22Rv1 (cell line): ENCODE data around the gene IL23A.

Source experiments
- H3K27ac ChIP-seq: fragments of 450-650 bp; 2 replicates; pipeline ENCODE4 v1.5.1; 2017
- CTCF ChIP-seq: fragments of 450-650 bp; IDR thresholded peaks from 2 replicates; pipeline ENCODE4 v1.5.1; 2017; ENCODE audit warnings: mild to moderate bottlenecking
- ZFX ChIP-seq: fragments of 450-650 bp; IDR thresholded peaks from 2 replicates; pipeline ENCODE4 v1.6.1; 2017; ENCODE audit warnings: antibody characterized with exemption, borderline replicate concordance

Gene IL23A

DNA sequence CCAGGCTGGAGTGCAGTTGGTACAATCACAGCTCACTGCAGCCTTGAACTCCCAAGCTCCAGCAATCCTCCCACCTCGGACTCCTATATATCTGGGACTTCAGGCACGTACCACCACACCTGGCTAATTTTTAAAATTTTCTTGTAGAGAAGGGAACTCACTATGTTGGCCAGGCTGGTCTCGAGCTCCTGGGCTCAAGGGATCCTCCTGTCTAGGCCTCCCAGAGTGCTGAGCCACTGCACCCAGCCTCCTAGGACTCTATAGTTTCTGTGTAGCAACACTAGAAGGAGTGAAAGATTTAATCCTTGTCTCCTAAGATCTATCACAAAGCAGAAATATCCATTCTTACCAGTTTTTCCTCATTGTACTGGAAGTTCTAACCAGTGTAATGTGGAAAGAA is 28.3 kb downstream of the IL23A start:
- no peak for TF ChIP-seq CTCF
- TF ChIP-seq ZFX, result no peak
- no peak overlapping the region for H3K27ac ChIP-seq

DNA sequence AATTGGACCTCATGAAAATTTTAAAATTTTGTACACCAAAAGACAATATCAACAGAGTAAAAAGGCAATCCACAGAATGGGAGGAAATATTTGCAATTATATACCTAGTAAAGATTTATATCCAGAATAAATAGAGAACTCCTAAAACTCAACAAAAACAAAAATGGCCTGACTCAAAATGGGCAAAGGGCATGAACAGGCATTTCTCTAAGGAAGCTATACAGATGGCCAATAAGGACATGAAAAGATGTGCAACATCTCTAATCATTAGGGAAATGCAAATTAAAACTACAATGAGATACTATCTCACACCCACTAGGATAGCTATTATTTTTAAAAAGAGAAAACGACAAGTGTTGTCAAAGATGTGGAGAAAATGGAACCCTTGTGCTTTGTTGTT is 34.8 kb downstream of the IL23A start:
- TF ChIP-seq ZFX, result no peak
- H3K27ac ChIP-seq, result no peak overlapping the region

DNA sequence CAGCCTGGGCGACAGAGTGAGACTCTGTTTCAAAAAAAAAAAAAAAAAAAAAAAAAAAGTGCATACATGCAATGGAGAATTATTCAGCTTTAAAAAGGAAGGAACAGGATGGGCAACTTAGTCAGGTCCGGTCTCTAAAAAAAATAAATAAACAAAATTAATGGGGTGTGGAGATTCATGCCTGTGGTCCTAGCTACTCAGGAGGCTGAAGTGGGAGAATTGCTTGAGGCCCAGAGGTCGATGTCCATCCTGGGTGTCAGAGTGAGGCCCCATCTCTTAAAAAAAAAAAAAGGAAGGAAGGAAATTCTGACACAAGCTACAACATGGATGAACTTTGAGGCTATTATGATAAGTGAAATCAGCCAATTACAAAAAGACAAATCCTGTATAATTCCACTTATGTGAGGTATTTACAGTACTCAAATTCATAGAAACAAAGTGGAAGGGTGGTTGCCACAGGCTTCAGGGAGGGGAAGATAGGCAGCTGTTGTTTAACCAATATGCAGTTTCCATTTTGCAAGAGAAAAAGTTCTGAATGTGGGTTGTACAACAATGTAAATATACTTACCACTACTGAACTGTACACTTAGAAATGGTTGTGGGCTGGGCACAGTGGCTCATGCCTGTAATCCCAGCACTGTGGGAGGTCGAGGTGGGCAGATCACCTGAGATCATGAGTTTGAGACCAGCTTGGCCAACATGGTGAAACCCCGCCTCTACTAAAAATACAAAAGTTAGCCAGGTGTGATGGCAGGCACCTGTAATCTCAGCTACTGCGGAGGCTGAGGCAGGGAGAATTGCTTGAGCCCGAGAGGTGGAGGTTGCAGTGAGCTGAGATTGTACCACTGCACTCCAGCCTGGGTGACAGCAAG is 36.3 kb downstream of the IL23A start:
- no peak overlapping the region for H3K27ac ChIP-seq
- no peak for TF ChIP-seq CTCF
- no peak for TF ChIP-seq ZFX

GRCh38 chr12:56375598-56376434 is 37.1 kb downstream of the IL23A start:
- H3K27ac ChIP-seq, result no peak overlapping the region

GRCh38 chr12:56377310-56377988 is 38.8 kb downstream of the IL23A start:
- TF ChIP-seq ZFX (no peak), CTCF (no peak)
- H3K27ac ChIP-seq, result no peak overlapping the region

More at GRCh38 chr12:56375598-56376434, 37.1 kb downstream of the IL23A start:
- TF ChIP-seq ZFX (no peak), CTCF (no peak)

- H3K27ac ChIP-seq, result no peak overlapping the region
- TF ChIP-seq CTCF (no peak), ZFX (no peak)
These were observed 39.3 kb downstream of the IL23A start for GRCh38 chr12:56377989-56378316.

DNA sequence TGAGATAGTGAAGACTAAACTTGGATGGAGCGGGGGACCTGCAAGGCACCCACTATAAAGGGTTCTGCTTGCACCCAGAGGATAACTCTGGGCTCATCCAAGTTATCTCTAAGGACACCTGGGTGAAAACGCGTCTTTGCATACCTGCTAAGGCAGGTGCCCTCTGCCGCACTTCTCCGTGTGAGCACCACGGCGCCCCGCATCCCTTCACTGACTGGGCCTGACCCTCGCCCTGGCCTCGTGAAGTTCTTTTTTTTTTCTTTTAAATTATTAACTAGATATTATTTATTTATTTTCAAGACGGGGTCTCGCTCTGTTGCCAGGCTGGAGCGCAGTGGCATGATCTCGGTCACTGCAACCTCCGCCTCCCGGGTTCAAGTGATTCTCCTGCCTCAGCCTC is 43.9 kb downstream of the IL23A start:
- H3K27ac ChIP-seq, result no peak overlapping the region

More for the DNA sequence above, 43.9 kb downstream of the IL23A start:
- TF ChIP-seq ZFX (no peak), CTCF (no peak)
